HepG2 (cell line): ENCODE measurements around the gene ANGPTL2. TPM values are rescaled to one million over a fixed set of nuclear protein-coding genes. Genes with fewer than 3 reads are reported as not detected.

ENCODE experiments used
- ATAC-seq: fragments of 200-7000 bp; cut with Tn5 transposase; 3 replicates; pipeline ENCODE4 v1.9.1; 2020; ENCODE audit warnings: mild to moderate bottlenecking, moderate library complexity
- BruUV-seq: library from RNA; stranded (reverse); fragments of 400-500 nt; replicated peaks from 2 replicates; lab custom pipeline; 2021; lab: Mats Ljungman, UMichigan
- CTCF ChIA-PET: fragments of 300-600 bp; formaldehyde crosslinking; extraction: SDS; loops from one replicate; lab custom pipeline; 2021; ENCODE audit warnings: low total read pairs, inconsistent platforms, low intra/inter-chr PET ratio; lab: Yijun Ruan, JAX
- POLR2A ChIA-PET: fragments of 350-600 bp; sonication (Branson Sonifier 250); formaldehyde crosslinking; loops from one replicate; lab custom pipeline; 2020; ENCODE audit warnings: antibody characterized with exemption, inconsistent platforms; lab: Yijun Ruan, JAX
- DNase-seq: peaks from one replicate; pipeline ENCODE4 v3.0.0-alpha.2; 2015; ENCODE audit warnings: low spot score
- FAIRE-seq: peaks from 3 replicates; lab custom pipeline; 2011; peaks lifted over from hg19 to GRCh38; lab: Jason Lieb, UNC
- H2AFZ ChIP-seq: one replicate; pipeline ENCODE4 v1.6.1; 2011; ENCODE audit warnings: low read length, inconsistent platforms
- H3K27ac ChIP-seq: fragments of 300-600 bp; 3 replicates; pipeline ENCODE4 v1.8.0; 2011; ENCODE audit warnings: mixed run types, mild to moderate bottlenecking, mixed read lengths, low read length, inconsistent platforms; ENCODE audit not compliant: insufficient read depth; ENCODE audit errors: extremely low read length
- H3K27me3 ChIP-seq, 2 experiments: fragments of 200-600 bp in 1 of 2; 2 replicates in 1 of 2; 3 replicates in 1 of 2; pipeline versions ENCODE4 v1.6.0 to v1.8.0; 2011; ENCODE audit warnings: low read length in 2 of 2, mild to moderate bottlenecking in 2 of 2, moderate library complexity in 2 of 2, inconsistent platforms in 1 of 2; ENCODE audit not compliant: insufficient read depth in 2 of 2, control insufficient read depth in 1 of 2
- H3K36me3 ChIP-seq, 2 experiments: fragments of 200-600 bp in 1 of 2; replicated peaks in 1 of 2; 2 replicates in 1 of 2; 3 replicates in 1 of 2; pipeline versions ENCODE4 v1.5.1 to v1.8.0; 2011; ENCODE audit warnings: low read length in 2 of 2, inconsistent platforms in 1 of 2; ENCODE audit not compliant: insufficient read depth in 2 of 2, control insufficient read depth in 1 of 2
- H3K4me1 ChIP-seq: 2 replicates; pipeline ENCODE4 v1.5.1; 2012; ENCODE audit warnings: low read length, inconsistent platforms; ENCODE audit not compliant: insufficient read depth
- H3K4me2 ChIP-seq: 2 replicates; pipeline ENCODE4 v1.6.0; 2011; ENCODE audit warnings: low read depth, low read length, inconsistent platforms
- H3K4me3 ChIP-seq, 3 experiments: fragments of 200-600 bp in 1 of 3; sonication (generic), shearing (Covaris generic) in 1 of 3; replicated peaks in 1 of 3; 2 replicates each; pipeline ENCODE4 v1.5.1; 2011 to 2016; ENCODE audit warnings: low read length in 3 of 3, inconsistent platforms in 2 of 3, low read depth in 2 of 3, mild to moderate bottlenecking in 2 of 3, control low read depth in 1 of 3, mixed read lengths in 1 of 3; ENCODE audit not compliant: insufficient read depth in 1 of 3
- H3K79me2 ChIP-seq: one replicate; pipeline ENCODE4 v1.6.1; 2011; ENCODE audit warnings: low read length, inconsistent platforms; ENCODE audit not compliant: insufficient read depth
- H3K9ac ChIP-seq: 2 replicates; pipeline ENCODE4 v1.6.0; 2011; ENCODE audit warnings: mild to moderate bottlenecking, low read depth, low read length, inconsistent platforms; ENCODE audit not compliant: insufficient read depth
- H3K9me3 ChIP-seq: 2 replicates; pipeline ENCODE4 v1.5.1; 2012; ENCODE audit warnings: mild to moderate bottlenecking, low read length
- H4K20me1 ChIP-seq: 2 replicates; pipeline ENCODE4 v1.6.0; 2011; ENCODE audit warnings: inconsistent platforms, mild to moderate bottlenecking, low read length, moderate library complexity; ENCODE audit not compliant: insufficient read depth
- ATM ChIP-seq: fragments of 450-650 bp; IDR thresholded peaks from 2 replicates; pipeline ENCODE4 v1.7.1; 2017; ENCODE audit warnings: mild to moderate bottlenecking, borderline replicate concordance
- ERF ChIP-seq: IDR thresholded peaks from 2 replicates; pipeline ENCODE4 v1.6.1; 2018; ENCODE audit warnings: missing biosample characterization, missing genetic modification reagents
- FOXM1 ChIP-seq: sonication (generic); formaldehyde crosslinking; IDR thresholded peaks from 2 replicates; pipeline ENCODE4 v1.5.0; 2020; ENCODE audit warnings: missing genetic modification reagents
- IKZF1 ChIP-seq: fragments of 450-650 bp; IDR thresholded peaks from 2 replicates; pipeline ENCODE4 v1.7.1; 2016
- MAFG ChIP-seq: sonication (generic); formaldehyde crosslinking; IDR thresholded peaks from 2 replicates; pipeline ENCODE4 v1.5.1; 2020; ENCODE audit warnings: mild to moderate bottlenecking, missing genetic modification reagents
- MAFK ChIP-seq, 2 experiments: IDR thresholded peaks in 1 of 2; conservative IDR thresholded peaks in 1 of 2; 2 replicates each; pipeline ENCODE4 v1.6.1; 2011; ENCODE audit warnings: improper control_type of control experiment in 2 of 2, low read length in 2 of 2
- NCOA2 ChIP-seq: sonication (generic); formaldehyde crosslinking; IDR thresholded peaks from 2 replicates; pipeline ENCODE4 v1.8.0; 2022; ENCODE audit warnings: inconsistent platforms
- RORA ChIP-seq: sonication (generic); formaldehyde crosslinking; IDR thresholded peaks from 2 replicates; pipeline ENCODE4 v1.5.0; 2020; ENCODE audit warnings: mild to moderate bottlenecking, missing genetic modification reagents, moderate library complexity
- STAG1 ChIP-seq: sonication (generic); formaldehyde crosslinking; IDR thresholded peaks from 2 replicates; pipeline ENCODE4 v1.4.0; 2020; ENCODE audit warnings: missing genetic modification reagents
- YEATS2 ChIP-seq: sonication (generic); formaldehyde crosslinking; IDR thresholded peaks from 2 replicates; pipeline ENCODE4 v1.4.0; 2020; ENCODE audit warnings: missing genetic modification reagents, borderline replicate concordance
- ZBTB38 ChIP-seq: sonication (generic); formaldehyde crosslinking; IDR thresholded peaks from 2 replicates; pipeline ENCODE4 v1.5.1; 2020; ENCODE audit warnings: mild to moderate bottlenecking, missing genetic modification reagents
- ZNF430 ChIP-seq: sonication (generic); formaldehyde crosslinking; IDR thresholded peaks from 2 replicates; pipeline ENCODE4 v1.9.0; 2021; ENCODE audit warnings: mild to moderate bottlenecking, missing genetic modification reagents
- ZNF644 ChIP-seq: IDR thresholded peaks from 2 replicates; pipeline ENCODE4 v1.6.1; 2016; ENCODE audit warnings: low read depth
- ZNF710 ChIP-seq: sonication (generic); formaldehyde crosslinking; IDR thresholded peaks from 2 replicates; pipeline ENCODE4 v1.5.0; 2020; ENCODE audit warnings: mild to moderate bottlenecking, missing genetic modification reagents, borderline replicate concordance
- WGBS: methylation state at CpG from one replicate; pipeline ENCODE4 v1.1.6; 2017; ENCODE audit warnings: low lambda C conversion rate; 5-methylcytosine and 5-hydroxymethylcytosine counted together
- in situ Hi-C: cut with HindIII; loops from 2 replicates; pipeline ENCODE4 v1.10.0; 2017; ENCODE audit warnings: low pct_unique_long_range_greater_than_20kb; ENCODE audit not compliant: extremely low pct_ligation_motif_present
- intact Hi-C: fragments of 100-400 bp; cut with micrococcal nuclease; formaldehyde crosslinking; loops from one replicate; pipeline ENCODE4 v1.10.0; 2022; ENCODE audit not compliant: unreplicated experiment
- polyA plus RNA-seq, 8 experiments: library from polyadenylated mRNA; depleted of rRNA in 3 of 8; stranded (reverse) in 7 of 8; unstranded in 1 of 8; fragments of >200 nt; fragmentation: Illumina TruSeq in 4 of 8; extraction: Trizol in 4 of 8; gene quantifications; 2 replicates each; pipeline versions ENCODE4 v1.2.1 to v1.2.3, GENCODE V29; 2011 to 2016; ENCODE audit warnings: low read depth in 4 of 8, missing spikeins in 1 of 8, mixed read lengths in 1 of 8; ENCODE audit not compliant: insufficient read depth in 1 of 8
- total RNA-seq, 5 experiments: library from RNA; depleted of rRNA; stranded (reverse); fragments of >200 nt; fragmentation: Illumina TruSeq; extraction: Trizol; gene quantifications; 2 replicates each; pipeline ENCODE4 v1.2.3, GENCODE V29; 2016; ENCODE audit warnings: low read depth in 1 of 5
- TF ChIP-seq, protein P1 (sequence below): sonication (generic); formaldehyde crosslinking; IDR thresholded peaks from 2 replicates; pipeline ENCODE4 v1.8.1; 2023; ENCODE audit warnings: missing genetic modification reagents, mild to moderate bottlenecking, borderline replicate concordance
- TF ChIP-seq, protein P2 (sequence below): sonication (generic); formaldehyde crosslinking; IDR thresholded peaks from 2 replicates; pipeline ENCODE4 v1.4.0; 2020; ENCODE audit warnings: missing genetic modification reagents
- TF ChIP-seq, protein P3 (sequence below): sonication (generic); formaldehyde crosslinking; IDR thresholded peaks from 2 replicates; pipeline ENCODE4 v1.9.0; 2022; ENCODE audit warnings: missing genetic modification reagents, mild to moderate bottlenecking, borderline replicate concordance

The ANGPTL2 gene
- total and polyA plus RNA-seq, 2 of the 13 experiments (the other 11 are each of a cell fraction or from before 2014, with no cell fraction given): 0.91 to 21.0 TPM

DNA sequence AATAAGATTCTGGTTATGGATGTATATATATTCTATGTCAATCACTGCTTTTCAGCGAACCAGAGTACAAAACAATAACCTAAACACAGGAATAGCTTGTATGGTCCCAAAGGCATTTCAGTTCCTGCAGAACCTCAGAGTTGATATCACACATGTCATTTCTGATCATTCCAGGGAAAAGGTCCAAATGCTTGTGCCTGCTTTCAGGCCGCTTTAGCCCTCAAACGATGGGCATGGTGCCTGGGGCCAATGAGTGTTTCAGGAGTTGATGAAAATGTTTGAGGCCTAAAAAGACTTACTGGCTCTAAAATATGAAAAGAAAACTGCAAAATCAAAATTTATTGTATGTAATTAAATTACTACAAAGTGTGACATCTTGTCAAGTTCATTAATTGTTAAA lies 22.8 kb downstream of the ANGPTL2 start:
- FAIRE-seq (no peak), DNase-seq (no peak), ATAC-seq (no peak)
- no peaks in the 10 kb centered on the region for H3K27me3 ChIP-seq
- no peak overlapping the region for H3K4me3 ChIP-seq
- H3K9me3 ChIP-seq: no peaks in the 10 kb centered on the region
- TF ChIP-seq ZNF644 (CRISPR knock-in tag) (no peak), RORA (CRISPR knock-in tag) (no peak), STAG1 (CRISPR knock-in tag) (no peak), ATM (no peak), YEATS2 (no peak), MAFK (conservative IDR thresholded peaks at IDR 0.05 in 1 of 2, IDR thresholded peaks at IDR 0.05 in 1 of 2; ENCODE audit: low read length in 2 of 2) (no peak), IKZF1 (no peak), FOXM1 (CRISPR knock-in tag) (no peak), NCOA2 (CRISPR knock-in tag) (no peak), ZNF710 (CRISPR knock-in tag) (no peak), ZBTB38 (CRISPR knock-in tag) (no peak), ERF (CRISPR knock-in tag) (no peak), ZNF430 (CRISPR knock-in tag) (no peak), MAFG (CRISPR knock-in tag) (no peak)
- TF ChIP-seq, protein P1, sequence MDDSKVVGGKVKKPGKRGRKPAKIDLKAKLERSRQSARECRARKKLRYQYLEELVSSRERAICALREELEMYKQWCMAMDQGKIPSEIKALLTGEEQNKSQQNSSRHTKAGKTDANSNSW (CRISPR knock-in tag): no peak
- TF ChIP-seq, protein P2, sequence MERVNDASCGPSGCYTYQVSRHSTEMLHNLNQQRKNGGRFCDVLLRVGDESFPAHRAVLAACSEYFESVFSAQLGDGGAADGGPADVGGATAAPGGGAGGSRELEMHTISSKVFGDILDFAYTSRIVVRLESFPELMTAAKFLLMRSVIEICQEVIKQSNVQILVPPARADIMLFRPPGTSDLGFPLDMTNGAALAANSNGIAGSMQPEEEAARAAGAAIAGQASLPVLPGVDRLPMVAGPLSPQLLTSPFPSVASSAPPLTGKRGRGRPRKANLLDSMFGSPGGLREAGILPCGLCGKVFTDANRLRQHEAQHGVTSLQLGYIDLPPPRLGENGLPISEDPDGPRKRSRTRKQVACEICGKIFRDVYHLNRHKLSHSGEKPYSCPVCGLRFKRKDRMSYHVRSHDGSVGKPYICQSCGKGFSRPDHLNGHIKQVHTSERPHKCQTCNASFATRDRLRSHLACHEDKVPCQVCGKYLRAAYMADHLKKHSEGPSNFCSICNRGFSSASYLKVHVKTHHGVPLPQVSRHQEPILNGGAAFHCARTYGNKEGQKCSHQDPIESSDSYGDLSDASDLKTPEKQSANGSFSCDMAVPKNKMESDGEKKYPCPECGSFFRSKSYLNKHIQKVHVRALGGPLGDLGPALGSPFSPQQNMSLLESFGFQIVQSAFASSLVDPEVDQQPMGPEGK (CRISPR knock-in tag): no peak
- TF ChIP-seq, protein P3, sequence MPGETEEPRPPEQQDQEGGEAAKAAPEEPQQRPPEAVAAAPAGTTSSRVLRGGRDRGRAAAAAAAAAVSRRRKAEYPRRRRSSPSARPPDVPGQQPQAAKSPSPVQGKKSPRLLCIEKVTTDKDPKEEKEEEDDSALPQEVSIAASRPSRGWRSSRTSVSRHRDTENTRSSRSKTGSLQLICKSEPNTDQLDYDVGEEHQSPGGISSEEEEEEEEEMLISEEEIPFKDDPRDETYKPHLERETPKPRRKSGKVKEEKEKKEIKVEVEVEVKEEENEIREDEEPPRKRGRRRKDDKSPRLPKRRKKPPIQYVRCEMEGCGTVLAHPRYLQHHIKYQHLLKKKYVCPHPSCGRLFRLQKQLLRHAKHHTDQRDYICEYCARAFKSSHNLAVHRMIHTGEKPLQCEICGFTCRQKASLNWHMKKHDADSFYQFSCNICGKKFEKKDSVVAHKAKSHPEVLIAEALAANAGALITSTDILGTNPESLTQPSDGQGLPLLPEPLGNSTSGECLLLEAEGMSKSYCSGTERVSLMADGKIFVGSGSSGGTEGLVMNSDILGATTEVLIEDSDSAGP (CRISPR knock-in tag): no peak
- H3K27ac ChIP-seq: no peak overlapping the region
- intact Hi-C loops (no loop called here), in situ Hi-C loops (no loop called here)
- 89% methylated on average over 3 of the region's 3 CpGs for WGBS
- peaks cover 13% of the 10 kb centered on the region; the same call in 1 of the 2 replicates for H3K4me1 ChIP-seq
- no TSS peak for BruUV-seq
- no peaks in the 10 kb centered on the region; a peak in 1 of 5 replicates for H3K36me3 ChIP-seq
- no peaks in the 10 kb centered on the region for H3K79me2 ChIP-seq
- no peak overlapping the region for H2AFZ ChIP-seq
- H3K9ac ChIP-seq: no peak overlapping the region
- H3K4me2 ChIP-seq: no peak overlapping the region
- ChIA-PET CTCF (no interaction called here), POLR2A (no interaction called here)
- no peaks in the 10 kb centered on the region for H4K20me1 ChIP-seq
